MM.1S (cell line): Measurements from ENCODE around the gene FAM170B.

Experiments
- DNase-seq: peaks from one replicate; pipeline ENCODE4 v3.0.0-alpha.2; 2015
- H2AFZ ChIP-seq: fragments of 300-600 bp; sonication (generic); 2 replicates; pipeline ENCODE4 v1.6.0; 2016; ENCODE audit warnings: antibody characterized with exemption, low read length
- H3F3A ChIP-seq: fragments of 300-600 bp; sonication (generic); 2 replicates; pipeline ENCODE4 v1.6.1; 2016; ENCODE audit warnings: mild to moderate bottlenecking, antibody characterized with exemption, low read length, moderate library complexity, mixed read lengths; ENCODE audit not compliant: insufficient read depth
- H3K27ac ChIP-seq: fragments of 300-600 bp; sonication (generic); 2 replicates; pipeline ENCODE4 v1.5.1; 2016; ENCODE audit warnings: mild to moderate bottlenecking, low read length
- H3K27me3 ChIP-seq: fragments of 300-600 bp; sonication (generic); replicated peaks from 2 replicates; pipeline ENCODE4 v1.6.0; 2016; ENCODE audit warnings: low read length; ENCODE audit not compliant: insufficient read depth
- H3K36me3 ChIP-seq: fragments of 300-600 bp; sonication (generic); replicated peaks from 2 replicates; pipeline ENCODE4 v1.6.1; 2016; ENCODE audit warnings: mild to moderate bottlenecking, low read length, mixed read lengths; ENCODE audit not compliant: insufficient read depth
- H3K4me1 ChIP-seq: fragments of 300-600 bp; sonication (generic); 2 replicates; pipeline ENCODE4 v1.6.1; 2016; ENCODE audit warnings: low read length, mixed read lengths
- H3K4me2 ChIP-seq: fragments of 300-600 bp; sonication (generic); 2 replicates; pipeline ENCODE4 v1.6.0; 2016; ENCODE audit warnings: low read depth, low read length
- H3K4me3 ChIP-seq: fragments of 300-600 bp; sonication (generic); 2 replicates; pipeline ENCODE4 v1.5.1; 2016; ENCODE audit warnings: low read length, mixed read lengths
- H3K79me2 ChIP-seq: fragments of 300-600 bp; sonication (generic); 2 replicates; pipeline ENCODE4 v1.6.1; 2016; ENCODE audit warnings: mixed run types, low read length, mixed read lengths
- H3K9ac ChIP-seq: fragments of 300-600 bp; sonication (generic); 2 replicates; pipeline ENCODE4 v1.6.1; 2016; ENCODE audit warnings: low read length, mixed read lengths
- H3K9me2 ChIP-seq: fragments of 300-600 bp; sonication (generic); replicated peaks from 2 replicates; pipeline ENCODE4 v1.6.1; 2016; ENCODE audit warnings: mild to moderate bottlenecking, low read length, mixed read lengths; ENCODE audit not compliant: insufficient read depth
- H3K9me3 ChIP-seq: fragments of 300-600 bp; sonication (generic); replicated peaks from 2 replicates; pipeline ENCODE4 v1.6.1; 2016; ENCODE audit warnings: mild to moderate bottlenecking, low read length, mixed read lengths; ENCODE audit not compliant: insufficient read depth
- H4K20me1 ChIP-seq: fragments of 300-600 bp; sonication (generic); 2 replicates; pipeline ENCODE4 v1.6.1; 2016; ENCODE audit warnings: mild to moderate bottlenecking, low read length, moderate library complexity, mixed read lengths; ENCODE audit not compliant: insufficient read depth
- CTCF ChIP-seq: fragments of 300-600 bp; sonication (generic); IDR thresholded peaks from 2 replicates; pipeline ENCODE4 v1.5.1; 2016; ENCODE audit warnings: antibody characterized with exemption, low read length, mixed read lengths
- EZH2 ChIP-seq: fragments of 300-600 bp; sonication (generic); optimal IDR thresholded peaks from 2 replicates; pipeline ENCODE3; 2017; ENCODE audit warnings: low read depth, mild to moderate bottlenecking, antibody characterized with exemption, low read length, mixed read lengths
- EZH2phosphoT487 ChIP-seq: fragments of 300-600 bp; sonication (generic); IDR thresholded peaks from 2 replicates; pipeline ENCODE4 v1.6.1; 2018; ENCODE audit warnings: antibody characterized with exemption, low read length

FAM170B gene

DNA sequence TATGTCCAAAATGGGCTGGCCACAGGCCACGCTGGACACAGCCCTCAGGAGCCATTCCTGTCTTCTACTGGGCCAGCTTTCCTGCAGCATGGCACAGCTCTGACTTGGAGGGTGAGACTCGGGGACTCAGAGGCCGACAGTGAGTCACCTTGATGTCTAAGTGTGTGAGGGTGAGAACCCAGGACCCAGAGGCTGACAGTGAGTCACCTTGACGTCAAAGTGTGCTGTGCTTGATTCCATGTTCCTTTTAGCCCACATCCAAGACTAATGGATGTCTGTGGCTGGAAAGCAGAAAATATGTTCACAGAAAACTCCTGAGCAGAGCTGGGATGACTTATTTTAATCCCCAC lies 6.0 kb upstream of the FAM170B start:
- TF ChIP-seq EZH2phosphoT487 (no peak), CTCF (no peak)
- Histone ChIP-seq H3K9me2 (no peaks in the 10 kb centered on the region), H3K9me3 (no peaks in the 10 kb centered on the region), H3F3A (no peaks in the 10 kb centered on the region), H3K4me1 (no peaks in the 10 kb centered on the region), H3K36me3 (no peaks in the 10 kb centered on the region), H2AFZ (no peak overlapping the region), H3K79me2 (no peaks in the 10 kb centered on the region), H3K27ac (no peak overlapping the region), H4K20me1 (no peaks in the 10 kb centered on the region), H3K9ac (no peak overlapping the region), H3K4me3 (no peak overlapping the region), H3K4me2 (no peak overlapping the region), H3K27me3 (no peaks in the 10 kb centered on the region)
- DNase-seq = no peak

GRCh38 chr10:49139028-49139845 lies 5.4 kb upstream of the FAM170B start:
- no peaks in the 10 kb centered on the region for H4K20me1 ChIP-seq
- no peak overlapping the region for H3K4me2 ChIP-seq
- H3K9ac ChIP-seq = no peak overlapping the region
- H3K9me2 ChIP-seq = no peaks in the 10 kb centered on the region
- no peaks in the 10 kb centered on the region for H3K36me3 ChIP-seq
- no peak overlapping the region for H2AFZ ChIP-seq
- H3K79me2 ChIP-seq = no peaks in the 10 kb centered on the region
- DNase-seq = no peak
- H3K27me3 ChIP-seq = no peaks in the 10 kb centered on the region
- H3K27ac ChIP-seq = no peak overlapping the region
- no peaks in the 10 kb centered on the region for H3K4me1 ChIP-seq
- H3K4me3 ChIP-seq = no peak overlapping the region
- no peaks in the 10 kb centered on the region for H3K9me3 ChIP-seq
- TF ChIP-seq EZH2 (no peak), EZH2phosphoT487 (no peak), CTCF (no peak)
- H3F3A ChIP-seq = no peaks in the 10 kb centered on the region

- no peak for TF ChIP-seq EZH2
- TF ChIP-seq EZH2phosphoT487 = no peak
- TF ChIP-seq CTCF = no peak
- H3K4me3 ChIP-seq = no peak overlapping the region
- no peaks in the 10 kb centered on the region for H3K79me2 ChIP-seq
- H3K4me1 ChIP-seq = no peaks in the 10 kb centered on the region
- H4K20me1 ChIP-seq = no peaks in the 10 kb centered on the region
- no peak for DNase-seq
- no peaks in the 10 kb centered on the region for H3K9me2 ChIP-seq
- no peak overlapping the region for H3K4me2 ChIP-seq
- no peak overlapping the region for H3K9ac ChIP-seq
- no peaks in the 10 kb centered on the region for H3F3A ChIP-seq
- no peaks in the 10 kb centered on the region for H3K36me3 ChIP-seq
- H3K9me3 ChIP-seq = no peaks in the 10 kb centered on the region
- H3K27me3 ChIP-seq = no peaks in the 10 kb centered on the region
- H3K27ac ChIP-seq = no peak overlapping the region
- no peak overlapping the region for H2AFZ ChIP-seq
Observed at GRCh38 chr10:49138361-49138891, 4.6 kb upstream of the FAM170B start.
